ENCODE results near the gene PKP4. TPM values are rescaled to one million over a fixed set of nuclear protein-coding genes. Genes with fewer than 3 reads are reported as not detected.

The PKP4 gene
- total RNA-seq, 1 experiment from 2014 or later: 147 TPM

DNA sequence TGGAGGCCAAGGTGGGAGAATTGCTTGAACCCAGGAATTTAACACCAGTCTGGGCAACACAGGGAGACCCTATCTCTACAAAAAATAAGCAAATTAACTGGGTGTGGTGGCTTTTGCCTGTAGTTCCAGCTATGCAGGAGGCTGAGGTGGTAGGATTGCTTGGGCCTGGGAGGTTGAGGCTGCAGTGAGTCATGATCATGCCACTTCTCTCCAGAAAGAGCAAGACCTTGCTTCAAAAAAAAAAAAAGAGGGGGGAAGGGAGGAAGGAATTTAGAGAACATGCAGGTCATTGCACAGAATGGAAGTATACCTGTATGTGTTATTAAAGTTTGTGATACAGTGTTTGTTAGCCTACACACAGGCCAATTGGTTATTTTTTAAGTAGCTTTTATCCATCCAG lies 25.8 kb downstream of the PKP4 start:
- TF ChIP-seq, protein P1, sequence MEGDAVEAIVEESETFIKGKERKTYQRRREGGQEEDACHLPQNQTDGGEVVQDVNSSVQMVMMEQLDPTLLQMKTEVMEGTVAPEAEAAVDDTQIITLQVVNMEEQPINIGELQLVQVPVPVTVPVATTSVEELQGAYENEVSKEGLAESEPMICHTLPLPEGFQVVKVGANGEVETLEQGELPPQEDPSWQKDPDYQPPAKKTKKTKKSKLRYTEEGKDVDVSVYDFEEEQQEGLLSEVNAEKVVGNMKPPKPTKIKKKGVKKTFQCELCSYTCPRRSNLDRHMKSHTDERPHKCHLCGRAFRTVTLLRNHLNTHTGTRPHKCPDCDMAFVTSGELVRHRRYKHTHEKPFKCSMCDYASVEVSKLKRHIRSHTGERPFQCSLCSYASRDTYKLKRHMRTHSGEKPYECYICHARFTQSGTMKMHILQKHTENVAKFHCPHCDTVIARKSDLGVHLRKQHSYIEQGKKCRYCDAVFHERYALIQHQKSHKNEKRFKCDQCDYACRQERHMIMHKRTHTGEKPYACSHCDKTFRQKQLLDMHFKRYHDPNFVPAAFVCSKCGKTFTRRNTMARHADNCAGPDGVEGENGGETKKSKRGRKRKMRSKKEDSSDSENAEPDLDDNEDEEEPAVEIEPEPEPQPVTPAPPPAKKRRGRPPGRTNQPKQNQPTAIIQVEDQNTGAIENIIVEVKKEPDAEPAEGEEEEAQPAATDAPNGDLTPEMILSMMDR (IDR thresholded peaks at IDR 0.05; ENCODE audit: insufficient read depth in 1 of 2, low read depth in 1 of 2, low read length in 1 of 2, severe bottlenecking in 1 of 2, unreplicated experiment in 1 of 2): no peak
- peaks cover 7% of the 10 kb centered on the region for H3K4me1 Mint-ChIP-seq (ENCODE audit: low read depth, unreplicated experiment)
- Histone ChIP-seq H3K4me1 (0 out of 2 replicates have a peak, but pooled peaks cover 6% of the 10 kb centered on the region), H3K27me3 (replicated peaks; ENCODE audit: control insufficient read depth, insufficient read depth, low read length) (no peaks in the 10 kb centered on the region), H3K4me3 (ENCODE audit: low read depth, low read length) (no peak overlapping the region), H3K9me3 (no peaks in the 10 kb centered on the region), H3K36me3 (ENCODE audit: control insufficient read depth, insufficient read depth, low read length) (no peaks in the 10 kb centered on the region)
- no peak overlapping the region for H3K4me3 Mint-ChIP-seq (ENCODE audit: unreplicated experiment)
- no TSS peak for BruUV-seq (replicated peaks)
- CTCF ChIA-PET: no interaction called here
- H3K27ac Mint-ChIP-seq (ENCODE audit: unreplicated experiment): no peak overlapping the region
- H3K27me3 Mint-ChIP-seq (ENCODE audit: insufficient read depth, unreplicated experiment): no peaks in the 10 kb centered on the region
- intact Hi-C loops (cut with micrococcal nuclease; ENCODE audit: unreplicated experiment): no loop called here
- H3K9me3 Mint-ChIP-seq (ENCODE audit: unreplicated experiment): peaks cover 9% of the 10 kb centered on the region
- POLR2A ChIA-PET: no interaction called here
- peaks cover 17% of the 10 kb centered on the region for H3K36me3 Mint-ChIP-seq (ENCODE audit: insufficient read depth, unreplicated experiment)
- no peak for DNase-seq

DNA sequence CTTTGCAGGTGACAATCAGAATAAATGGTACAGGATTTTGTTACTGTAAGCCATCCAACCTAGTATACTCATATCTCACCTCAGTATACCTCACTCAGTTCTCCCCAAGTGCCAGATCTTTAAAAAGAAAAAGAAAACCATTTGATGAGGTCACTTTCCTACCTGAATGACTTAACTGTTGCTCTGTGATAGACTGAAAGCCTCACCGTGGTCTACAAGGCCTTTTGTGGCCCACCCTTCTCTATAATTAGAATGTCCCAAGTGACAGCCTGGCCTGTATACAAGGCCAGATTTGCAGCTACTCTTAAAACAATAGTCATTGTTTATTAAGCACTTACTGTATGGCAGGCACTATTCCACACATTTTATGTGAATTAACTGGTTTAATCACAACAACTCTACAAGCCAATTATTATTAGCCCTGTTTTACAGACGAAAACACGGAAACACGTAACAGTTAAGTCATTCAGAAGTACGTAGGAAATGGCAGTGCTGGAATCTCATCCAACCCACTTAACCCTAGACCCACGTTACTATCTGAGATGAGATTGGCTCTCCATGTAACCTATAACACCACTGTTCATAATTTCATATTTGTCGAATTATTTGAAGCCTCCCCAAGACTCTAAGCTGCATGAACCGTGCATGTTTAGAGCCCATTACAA lies 28.3 kb downstream of the PKP4 start:
- Mint-ChIP-seq H3K4me3 (ENCODE audit: unreplicated experiment) (no peak overlapping the region), H3K36me3 (ENCODE audit: insufficient read depth, unreplicated experiment) (peaks cover 12% of the 10 kb centered on the region), H3K27ac (ENCODE audit: unreplicated experiment) (no peak overlapping the region), H3K9me3 (ENCODE audit: unreplicated experiment) (peaks cover 9% of the 10 kb centered on the region), H3K4me1 (ENCODE audit: low read depth, unreplicated experiment) (peaks cover 20% of the 10 kb centered on the region), H3K27me3 (ENCODE audit: insufficient read depth, unreplicated experiment) (no peaks in the 10 kb centered on the region)
- H3K9me3 ChIP-seq: no peaks in the 10 kb centered on the region
- CTCF ChIA-PET: no interaction called here
- H3K4me3 ChIP-seq (ENCODE audit: low read depth, low read length): no peak overlapping the region
- intact Hi-C loops (cut with micrococcal nuclease; ENCODE audit: unreplicated experiment): no loop called here
- TF ChIP-seq, protein P1 (IDR thresholded peaks at IDR 0.05; ENCODE audit: insufficient read depth in 1 of 2, low read depth in 1 of 2, low read length in 1 of 2, severe bottlenecking in 1 of 2, unreplicated experiment in 1 of 2): no peak
- POLR2A ChIA-PET: no interaction called here
- 0 out of 2 replicates have a peak, but pooled peaks cover 6% of the 10 kb centered on the region for H3K4me1 ChIP-seq
- H3K27me3 ChIP-seq (replicated peaks; ENCODE audit: control insufficient read depth, insufficient read depth, low read length): no peaks in the 10 kb centered on the region
- no peak for DNase-seq
- no TSS peak for BruUV-seq (replicated peaks)
- no peaks in the 10 kb centered on the region for H3K36me3 ChIP-seq (ENCODE audit: control insufficient read depth, insufficient read depth, low read length)

DNA sequence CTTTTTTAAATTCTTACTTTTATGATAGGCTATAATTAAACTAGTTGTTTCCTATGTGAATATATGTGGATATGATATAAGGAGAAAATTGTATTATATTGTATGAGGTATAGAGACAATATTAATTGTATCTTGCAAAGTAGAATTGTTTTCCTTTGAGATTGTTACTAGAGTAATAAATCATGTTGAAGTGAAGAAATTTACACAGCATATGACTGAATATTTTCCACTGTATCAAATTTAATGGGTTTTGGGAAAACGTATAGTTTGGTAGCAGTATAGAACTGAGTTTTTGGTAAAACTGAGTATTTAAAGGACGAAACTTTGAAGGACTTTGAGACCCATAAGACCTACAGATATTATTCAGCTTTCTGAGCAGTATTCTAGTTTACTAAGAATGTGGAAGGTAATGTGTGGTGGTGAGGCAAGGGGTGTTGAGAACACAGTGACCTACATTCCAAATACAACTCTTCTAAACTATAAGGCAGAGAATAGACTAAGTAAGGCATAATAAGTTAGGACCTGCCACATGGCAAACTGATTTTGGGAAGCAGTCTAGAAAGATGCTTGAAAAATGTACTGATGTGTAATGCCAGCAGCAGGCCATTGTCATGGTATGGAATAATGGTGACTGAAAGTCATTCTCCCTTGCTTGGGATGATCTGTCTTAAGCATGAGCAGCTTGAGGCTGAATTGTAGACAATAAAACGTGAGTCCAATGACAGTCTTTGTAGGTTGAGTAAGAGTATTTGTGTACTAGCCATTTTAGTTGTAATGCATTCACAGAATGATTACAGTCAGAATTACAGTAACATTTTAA lies 29.6 kb downstream of the PKP4 start:
- no peaks in the 10 kb centered on the region for H3K9me3 ChIP-seq
- peaks cover 20% of the 10 kb centered on the region for H3K4me1 Mint-ChIP-seq (ENCODE audit: low read depth, unreplicated experiment)
- 0 out of 2 replicates have a peak, but pooled peaks cover 6% of the 10 kb centered on the region for H3K4me1 ChIP-seq
- no peak overlapping the region for H3K27ac Mint-ChIP-seq (ENCODE audit: unreplicated experiment)
- no TSS peak for BruUV-seq (replicated peaks)
- H3K36me3 ChIP-seq (ENCODE audit: control insufficient read depth, insufficient read depth, low read length): no peaks in the 10 kb centered on the region
- intact Hi-C loops (cut with micrococcal nuclease; ENCODE audit: unreplicated experiment): no loop called here
- H3K9me3 Mint-ChIP-seq (ENCODE audit: unreplicated experiment): peaks cover 9% of the 10 kb centered on the region
- ChIA-PET POLR2A (no interaction called here), CTCF (no interaction called here)
- no peaks in the 10 kb centered on the region for H3K27me3 ChIP-seq (replicated peaks; ENCODE audit: control insufficient read depth, insufficient read depth, low read length)
- peaks cover 5% of the 10 kb centered on the region for H3K36me3 Mint-ChIP-seq (ENCODE audit: insufficient read depth, unreplicated experiment)
- no peak overlapping the region for H3K4me3 ChIP-seq (ENCODE audit: low read depth, low read length)
- H3K27me3 Mint-ChIP-seq (ENCODE audit: insufficient read depth, unreplicated experiment): no peaks in the 10 kb centered on the region
- DNase-seq: no peak
- no peak overlapping the region for H3K4me3 Mint-ChIP-seq (ENCODE audit: unreplicated experiment)
- TF ChIP-seq, protein P1 (IDR thresholded peaks at IDR 0.05; ENCODE audit: insufficient read depth in 1 of 2, low read depth in 1 of 2, low read length in 1 of 2, severe bottlenecking in 1 of 2, unreplicated experiment in 1 of 2): no peak
